ENCODE data around the gene TM4SF5.

Gene TM4SF5

DNA sequence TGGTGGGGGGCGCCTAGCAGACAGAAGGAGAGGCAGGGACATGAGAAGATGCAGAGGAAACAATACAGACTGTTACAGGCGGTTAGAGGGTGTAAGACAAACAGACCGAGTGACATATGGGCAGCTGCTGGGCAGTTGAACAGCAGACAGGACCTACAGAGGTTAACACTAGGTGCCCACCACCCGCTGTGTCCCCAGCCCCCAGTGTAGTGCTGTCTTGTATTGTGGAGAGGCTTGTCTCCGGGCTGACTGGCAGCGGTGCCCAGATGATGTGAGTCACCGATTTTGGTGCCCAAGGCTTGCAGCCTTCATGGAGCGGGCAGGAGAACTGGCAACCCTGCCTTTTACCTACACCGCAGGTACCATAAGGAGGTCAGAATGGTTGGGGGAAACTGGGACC, 29.6 kb upstream of the TM4SF5 start:
- Mint-ChIP-seq H3K4me3 (no peak overlapping the region), H3K9me3 (no peaks in the 10 kb centered on the region), H3K27me3 (peaks cover 4% of the 10 kb centered on the region), H3K36me3 (no peaks in the 10 kb centered on the region), H3K4me1 (peaks cover 15% of the 10 kb centered on the region), H3K27ac (no peak overlapping the region)

DNA sequence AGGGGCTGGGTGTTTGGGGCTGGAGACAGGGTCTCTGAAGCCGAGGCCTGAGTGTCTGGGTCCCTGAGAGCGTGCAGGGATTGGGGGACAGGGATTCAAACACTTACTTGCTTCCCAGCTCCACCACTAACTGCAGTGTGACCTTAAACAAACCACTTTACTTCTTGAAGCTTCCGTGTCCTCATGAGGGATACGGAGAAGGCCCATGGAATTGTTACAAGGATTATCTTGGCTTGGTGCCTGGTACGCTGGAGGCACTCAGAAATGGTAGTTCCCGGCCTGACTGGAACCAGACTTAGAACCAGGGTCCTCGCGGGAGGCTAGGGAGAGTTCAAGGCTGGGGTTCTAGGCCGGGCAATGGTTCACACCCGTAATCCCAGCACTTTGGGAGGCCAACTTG, 29.1 kb upstream of the TM4SF5 start:
- peaks cover 4% of the 10 kb centered on the region for H3K27me3 Mint-ChIP-seq
- H3K9me3 Mint-ChIP-seq: no peaks in the 10 kb centered on the region
- H3K4me3 Mint-ChIP-seq: no peak overlapping the region
- H3K27ac Mint-ChIP-seq: no peak overlapping the region
- H3K4me1 Mint-ChIP-seq: peaks cover 16% of the 10 kb centered on the region
- H3K36me3 Mint-ChIP-seq: no peaks in the 10 kb centered on the region

DNA sequence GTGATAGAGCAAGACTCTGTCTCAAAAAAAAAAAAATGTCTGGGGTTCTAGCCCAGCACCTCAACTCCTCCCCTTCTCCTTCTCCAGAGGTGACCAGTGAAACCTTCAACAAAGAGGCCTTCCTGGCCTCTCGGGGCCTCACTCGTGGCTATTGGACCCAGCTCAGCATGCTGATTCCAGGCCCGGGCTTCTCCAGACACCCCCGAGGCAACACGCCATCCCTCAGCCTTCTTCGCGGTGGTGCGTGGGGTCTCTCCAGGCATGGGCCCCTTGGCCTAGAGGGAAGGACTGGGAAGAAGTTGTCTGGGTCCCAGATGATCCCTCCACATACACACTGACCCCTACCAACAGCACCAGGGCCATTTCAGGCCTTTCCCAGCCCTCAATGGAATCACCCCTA, 28.5 kb upstream of the TM4SF5 start:
- H3K4me3 Mint-ChIP-seq: no peak overlapping the region
- peaks cover 20% of the 10 kb centered on the region for H3K4me1 Mint-ChIP-seq

GRCh38 chr17:4743898-4744297, 27.8 kb upstream of the TM4SF5 start:
- Mint-ChIP-seq H3K9me3 (no peaks in the 10 kb centered on the region), H3K27ac (no peak overlapping the region), H3K4me1 (peaks cover 20% of the 10 kb centered on the region), H3K4me3 (no peak overlapping the region), H3K27me3 (peaks cover 4% of the 10 kb centered on the region), H3K36me3 (no peaks in the 10 kb centered on the region)

More for the DNA sequence above, 28.5 kb upstream of the TM4SF5 start:
- Mint-ChIP-seq H3K27me3 (peaks cover 4% of the 10 kb centered on the region), H3K27ac (no peak overlapping the region), H3K36me3 (no peaks in the 10 kb centered on the region), H3K9me3 (no peaks in the 10 kb centered on the region)

DNA sequence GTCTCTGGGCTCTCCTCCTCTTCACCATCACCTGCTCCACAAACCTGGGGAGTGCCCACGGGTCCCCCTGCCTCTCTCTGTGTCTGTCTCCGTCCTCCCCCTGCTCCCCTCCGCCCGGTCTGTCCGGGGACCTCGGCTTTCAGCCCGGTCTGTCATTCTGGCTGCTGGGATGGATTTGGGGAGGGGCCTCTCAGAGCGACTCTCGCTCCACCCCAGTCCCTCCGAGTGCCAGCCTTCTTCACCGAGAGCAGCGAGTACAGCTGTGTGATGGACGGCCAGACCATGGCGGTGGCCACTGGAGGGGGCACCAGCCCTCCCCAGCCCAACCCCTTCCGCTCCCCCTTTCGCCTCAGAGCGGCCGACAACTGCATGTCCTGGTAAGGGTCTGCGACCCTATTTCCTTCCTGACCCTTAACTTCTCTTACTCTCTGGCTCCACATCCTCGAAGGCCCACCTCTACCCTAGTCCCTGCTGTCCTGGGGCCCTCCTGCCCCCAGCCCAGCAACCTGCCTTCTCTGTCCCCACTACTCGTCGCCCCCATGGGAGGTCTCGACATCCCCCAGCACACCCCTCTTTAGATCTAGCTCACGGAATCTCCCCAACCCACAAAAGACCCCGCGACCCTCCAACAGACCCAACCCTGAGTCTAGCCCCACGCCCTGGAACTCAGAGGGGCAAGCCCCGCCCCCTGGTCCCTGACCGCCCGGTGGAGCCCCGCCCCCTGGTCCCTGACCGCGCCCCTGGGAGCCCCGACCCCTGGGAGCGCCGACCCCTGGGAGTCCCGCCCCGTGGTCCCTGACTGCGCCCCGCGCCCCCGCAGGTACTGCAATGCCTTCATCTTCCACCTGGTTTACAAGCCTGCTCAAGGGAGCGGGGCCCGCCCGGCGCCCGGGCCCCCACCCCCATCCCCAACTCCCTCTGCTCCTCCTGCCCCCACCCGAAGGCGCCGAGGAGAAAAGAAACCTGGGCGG, 26.4 kb upstream of the TM4SF5 start:
- peak overlapping the region; percentile 41 for H3K27ac Mint-ChIP-seq
- H3K4me3 Mint-ChIP-seq: no peak overlapping the region
- H3K36me3 Mint-ChIP-seq: no peaks in the 10 kb centered on the region

GRCh38 chr17:4747847-4748246, 23.8 kb upstream of the TM4SF5 start:
- peak overlapping the region; percentile 51 for H3K4me3 Mint-ChIP-seq
- H3K27me3 Mint-ChIP-seq: peaks cover 2% of the 10 kb centered on the region
- H3K4me1 Mint-ChIP-seq: peaks cover 15% of the 10 kb centered on the region
- peak overlapping the region; percentile 9 for H3K27ac Mint-ChIP-seq
- H3K36me3 Mint-ChIP-seq: no peaks in the 10 kb centered on the region
- no peaks in the 10 kb centered on the region for H3K9me3 Mint-ChIP-seq

More for the DNA sequence above, 26.4 kb upstream of the TM4SF5 start:
- H3K27me3 Mint-ChIP-seq: peaks cover 4% of the 10 kb centered on the region
- H3K4me1 Mint-ChIP-seq: peaks cover 17% of the 10 kb centered on the region
- no peaks in the 10 kb centered on the region for H3K9me3 Mint-ChIP-seq

DNA sequence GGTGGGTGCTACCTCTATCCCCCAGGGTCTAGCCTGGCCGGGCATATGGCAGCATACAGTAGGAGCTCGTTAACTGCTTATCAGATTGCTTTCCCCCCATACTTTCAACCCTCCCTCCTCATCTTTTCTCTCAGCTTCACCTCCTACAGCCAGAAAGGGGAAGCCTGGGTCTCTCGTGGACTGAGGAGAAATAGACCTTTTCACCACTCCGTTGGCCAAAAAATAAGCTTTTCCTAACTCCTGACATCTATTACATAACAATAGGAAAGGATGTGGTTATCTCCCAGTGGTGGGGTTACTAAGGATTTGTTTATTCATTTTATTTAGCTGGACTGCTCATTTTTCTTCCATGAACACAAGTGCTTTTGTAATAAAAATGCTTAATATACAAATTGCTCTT, 23.0 kb upstream of the TM4SF5 start:
- H3K36me3 Mint-ChIP-seq: no peaks in the 10 kb centered on the region
- H3K27me3 Mint-ChIP-seq: peaks cover 3% of the 10 kb centered on the region
- H3K4me1 Mint-ChIP-seq: peaks cover 15% of the 10 kb centered on the region
- H3K27ac Mint-ChIP-seq: no peak overlapping the region
- no peaks in the 10 kb centered on the region for H3K9me3 Mint-ChIP-seq
- peak overlapping the region; percentile 1 for H3K4me3 Mint-ChIP-seq

DNA sequence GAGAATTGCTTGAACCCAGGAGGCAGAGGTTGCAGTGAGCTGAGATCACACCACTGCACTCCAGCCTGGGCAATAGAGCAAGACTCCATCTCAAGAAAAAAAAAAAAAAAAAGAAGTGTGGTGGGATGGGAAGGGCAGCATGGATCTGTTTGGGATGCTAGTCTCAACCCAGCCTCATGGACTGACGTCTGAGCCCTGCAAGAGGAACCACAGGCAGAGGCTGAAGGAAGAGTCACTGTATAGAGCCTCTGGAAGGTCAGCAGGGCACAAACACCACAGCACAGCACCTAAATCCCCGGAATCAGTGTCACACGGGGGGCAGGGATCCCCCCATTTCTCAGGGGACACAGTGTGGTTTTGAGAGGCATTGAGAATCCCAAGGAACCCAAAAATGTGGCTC, 21.1 kb upstream of the TM4SF5 start:
- H3K9me3 Mint-ChIP-seq: no peaks in the 10 kb centered on the region
- no peaks in the 10 kb centered on the region for H3K36me3 Mint-ChIP-seq
- H3K27me3 Mint-ChIP-seq: peaks cover 3% of the 10 kb centered on the region
- peaks cover 15% of the 10 kb centered on the region for H3K4me1 Mint-ChIP-seq
- no peak overlapping the region for H3K27ac Mint-ChIP-seq
- H3K4me3 Mint-ChIP-seq: no peak overlapping the region

GRCh38 chr17:4751932-4752331, 19.8 kb upstream of the TM4SF5 start:
- H3K27ac Mint-ChIP-seq: no peak overlapping the region
- no peak overlapping the region for H3K4me3 Mint-ChIP-seq
- no peaks in the 10 kb centered on the region for H3K9me3 Mint-ChIP-seq
- peaks cover 15% of the 10 kb centered on the region for H3K4me1 Mint-ChIP-seq
- peaks cover 3% of the 10 kb centered on the region for H3K27me3 Mint-ChIP-seq
- H3K36me3 Mint-ChIP-seq: no peaks in the 10 kb centered on the region

DNA sequence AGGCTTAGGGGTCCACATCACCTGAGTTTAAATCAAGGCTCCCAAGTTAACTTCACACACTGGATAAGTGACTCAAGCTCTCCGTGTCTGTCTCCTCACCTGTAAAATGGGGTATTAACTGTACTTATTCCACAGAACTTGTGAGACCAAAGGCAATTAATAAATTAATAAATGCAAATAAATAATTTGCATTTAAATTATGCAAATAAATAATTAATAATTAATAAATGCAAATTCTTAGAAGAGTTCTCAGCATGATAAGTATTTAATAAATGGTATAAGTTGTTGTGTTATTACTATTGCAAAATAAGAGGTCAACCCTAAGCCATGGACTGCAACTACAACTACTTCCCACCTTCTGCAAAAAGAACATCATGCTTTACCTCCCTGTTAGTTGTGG, 18.3 kb upstream of the TM4SF5 start:
- Mint-ChIP-seq H3K9me3 (no peaks in the 10 kb centered on the region), H3K36me3 (no peaks in the 10 kb centered on the region), H3K27me3 (peaks cover 3% of the 10 kb centered on the region), H3K4me1 (peaks cover 6% of the 10 kb centered on the region), H3K4me3 (no peak overlapping the region), H3K27ac (no peak overlapping the region)

DNA sequence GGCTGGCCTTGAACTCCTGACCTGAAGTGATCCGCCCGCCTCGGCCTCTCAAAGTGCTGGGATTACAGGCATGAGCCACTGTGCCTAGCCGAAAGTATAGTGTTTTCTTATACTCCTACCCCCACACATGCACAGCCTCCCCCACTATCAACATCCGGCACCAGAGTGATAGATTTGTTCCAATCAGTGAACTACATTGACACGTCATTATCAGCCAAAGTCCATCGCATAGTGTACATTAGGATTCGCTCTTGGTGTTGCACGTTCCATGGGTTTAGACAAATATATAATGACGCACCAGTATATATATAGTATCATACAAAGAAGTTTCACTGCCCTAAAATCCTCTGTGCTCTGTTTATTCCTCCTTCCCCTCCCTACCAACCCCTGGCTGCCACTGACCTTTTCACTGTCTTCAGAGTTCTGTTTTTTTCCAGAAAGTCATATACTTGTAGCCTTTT, 11.9 kb upstream of the TM4SF5 start:
- H3K27ac Mint-ChIP-seq: no peak overlapping the region
- H3K27me3 Mint-ChIP-seq: no peaks in the 10 kb centered on the region
- no peaks in the 10 kb centered on the region for H3K4me1 Mint-ChIP-seq
- no peaks in the 10 kb centered on the region for H3K9me3 Mint-ChIP-seq
- no peak overlapping the region for H3K4me3 Mint-ChIP-seq
- H3K36me3 Mint-ChIP-seq: no peaks in the 10 kb centered on the region

- no peaks in the 10 kb centered on the region for H3K27me3 Mint-ChIP-seq
Observed at GRCh38 chr17:4764595-4764994, 7.1 kb upstream of the TM4SF5 start.

GRCh38 chr17:4766201-4766600, 5.5 kb upstream of the TM4SF5 start:
- Mint-ChIP-seq H3K36me3 (no peaks in the 10 kb centered on the region), H3K27me3 (no peaks in the 10 kb centered on the region), H3K4me1 (no peaks in the 10 kb centered on the region), H3K4me3 (no peak overlapping the region), H3K27ac (no peak overlapping the region), H3K9me3 (no peaks in the 10 kb centered on the region)

More at GRCh38 chr17:4764595-4764994, 7.1 kb upstream of the TM4SF5 start:
- Mint-ChIP-seq H3K9me3 (no peaks in the 10 kb centered on the region), H3K36me3 (no peaks in the 10 kb centered on the region), H3K27ac (no peak overlapping the region), H3K4me3 (no peak overlapping the region), H3K4me1 (no peaks in the 10 kb centered on the region)

DNA sequence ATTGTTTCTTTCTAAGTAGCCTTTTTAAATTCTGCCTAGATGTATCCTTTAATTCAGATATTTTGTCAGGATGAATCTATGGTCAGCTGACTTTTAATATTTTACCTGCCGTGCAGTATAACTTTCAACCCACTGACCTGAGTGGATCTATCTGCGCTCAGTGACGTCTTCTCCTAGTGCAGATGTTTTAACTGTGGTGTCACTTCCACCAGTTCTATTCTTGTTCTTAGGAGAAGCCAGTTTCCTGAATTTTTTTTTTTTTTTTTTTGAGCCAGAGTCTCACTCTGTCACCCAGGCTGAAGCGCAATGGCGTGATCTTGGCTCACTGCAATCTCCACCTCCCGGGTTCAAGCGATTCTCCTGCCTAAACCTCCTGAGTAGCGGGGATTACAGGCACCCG, 5.0 kb upstream of the TM4SF5 start:
- Mint-ChIP-seq H3K36me3 (no peaks in the 10 kb centered on the region), H3K27me3 (no peaks in the 10 kb centered on the region), H3K9me3 (no peaks in the 10 kb centered on the region), H3K27ac (no peak overlapping the region), H3K4me3 (no peak overlapping the region), H3K4me1 (peaks cover 3% of the 10 kb centered on the region)

DNA sequence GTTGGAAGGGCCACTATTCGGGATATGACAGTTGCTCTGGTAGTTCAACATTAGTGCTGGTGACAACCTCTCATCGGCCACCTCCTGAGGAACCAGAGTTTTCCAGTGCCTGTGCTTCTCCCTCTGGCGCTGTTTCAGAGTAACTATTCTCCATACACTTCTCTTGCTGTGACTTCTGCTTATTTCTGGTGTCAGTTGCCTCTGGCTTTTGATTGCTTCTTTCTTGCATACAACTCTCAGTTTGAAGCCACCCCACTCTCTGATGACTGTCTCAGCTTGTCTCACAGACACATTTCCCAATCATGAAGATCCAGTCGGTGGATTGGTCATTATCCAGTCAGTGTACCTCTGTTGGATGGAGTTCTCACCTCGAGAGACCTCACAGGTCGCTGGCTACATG, 3.4 kb upstream of the TM4SF5 start:
- no peak overlapping the region for H3K4me3 Mint-ChIP-seq
- no peak overlapping the region for H3K27ac Mint-ChIP-seq
- H3K4me1 Mint-ChIP-seq: peaks cover 5% of the 10 kb centered on the region
- H3K36me3 Mint-ChIP-seq: no peaks in the 10 kb centered on the region
- H3K27me3 Mint-ChIP-seq: no peaks in the 10 kb centered on the region
- no peaks in the 10 kb centered on the region for H3K9me3 Mint-ChIP-seq

DNA sequence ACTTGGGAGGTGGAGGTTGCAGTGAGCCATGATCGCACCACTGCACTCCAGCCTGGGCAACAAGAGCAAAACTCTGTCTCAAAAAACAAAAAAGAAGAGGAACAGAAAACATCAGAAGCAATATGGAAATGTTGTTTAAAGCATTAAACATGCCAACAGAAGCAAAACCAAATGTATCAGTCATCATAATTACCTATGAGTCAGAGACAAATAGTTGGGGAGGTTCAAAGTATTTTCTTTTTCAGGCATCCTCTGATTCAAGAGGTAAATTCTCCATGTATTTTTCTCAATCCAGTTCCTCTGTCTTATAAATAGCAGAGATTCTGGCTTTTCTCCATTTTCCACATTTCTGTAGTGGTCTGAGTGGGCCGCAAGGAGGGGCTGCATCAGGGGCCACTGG, 2.1 kb upstream of the TM4SF5 start:
- H3K27ac Mint-ChIP-seq: no peak overlapping the region
- no peaks in the 10 kb centered on the region for H3K36me3 Mint-ChIP-seq
- no peaks in the 10 kb centered on the region for H3K27me3 Mint-ChIP-seq
- H3K4me1 Mint-ChIP-seq: peaks cover 5% of the 10 kb centered on the region
- H3K9me3 Mint-ChIP-seq: no peaks in the 10 kb centered on the region
- H3K4me3 Mint-ChIP-seq: no peak overlapping the region
